Calu3 (cell line): ENCODE results near the gene TFCP2. TPM values are rescaled to one million over a fixed set of nuclear protein-coding genes. Genes with fewer than 3 reads are reported as not detected.
"Not testable (repeated sequence)": the region's sequence is repeated elsewhere in the genome, so short reads cannot be mapped to it uniquely, and the experiment has no call there.

Experiments used
- Bru-seq: library from RNA; stranded (reverse); fragments of 400-500 nt; gene quantifications from one replicate; lab custom pipeline; 2021; lab: Mats Ljungman, UMichigan
- BruChase-seq, 2 experiments: library from RNA; stranded (reverse); fragments of 400-500 nt; gene quantifications; one replicate each; lab custom pipeline; 2021; lab: Mats Ljungman, UMichigan
- BruUV-seq: library from RNA; stranded (reverse); fragments of 400-500 nt; replicated peaks from 2 replicates; lab custom pipeline; 2021; lab: Mats Ljungman, UMichigan
- CTCF ChIA-PET: fragments of 300-600 bp; sonication (Branson Sonifier 250); formaldehyde crosslinking; loops from one replicate; lab custom pipeline; 2022; ENCODE audit warnings: antibody characterized with exemption; lab: Charles Lee
- DNase-seq: peaks from one replicate; pipeline ENCODE4 v3.0.0; 2022
- H3K27ac Mint-ChIP-seq: one replicate; pipeline ENCODE4 v1.8.0; 2022; ENCODE audit warnings: mixed read lengths; ENCODE audit not compliant: unreplicated experiment
- H3K27me3 Mint-ChIP-seq: one replicate; pipeline ENCODE4 v1.8.0; 2022; ENCODE audit warnings: mixed read lengths; ENCODE audit not compliant: unreplicated experiment
- H3K36me3 Mint-ChIP-seq: one replicate; pipeline ENCODE4 v1.8.0; 2022; ENCODE audit warnings: mild to moderate bottlenecking, moderate library complexity, mixed read lengths; ENCODE audit not compliant: insufficient read depth, unreplicated experiment
- H3K4me1 Mint-ChIP-seq: one replicate; pipeline ENCODE4 v1.8.0; 2022; ENCODE audit warnings: mild to moderate bottlenecking, low read depth, mixed read lengths; ENCODE audit not compliant: unreplicated experiment
- H3K4me3 Mint-ChIP-seq: one replicate; pipeline ENCODE4 v1.8.0; 2022; ENCODE audit warnings: mild to moderate bottlenecking, low read depth, moderate library complexity, mixed read lengths; ENCODE audit not compliant: unreplicated experiment
- H3K9me3 Mint-ChIP-seq: one replicate; pipeline ENCODE4 v1.8.0; 2022; ENCODE audit warnings: low read depth, mixed read lengths; ENCODE audit not compliant: unreplicated experiment
- CTCF ChIP-seq: fragments of 200-600 bp; IDR thresholded peaks from one replicate; pipeline ENCODE4 v1.8.0; 2022; ENCODE audit warnings: antibody characterized with exemption; ENCODE audit not compliant: unreplicated experiment
- intact Hi-C: fragments of 100-400 bp; cut with micrococcal nuclease; formaldehyde crosslinking; loops from one replicate; pipeline ENCODE4 v1.10.0; 2022; ENCODE audit not compliant: unreplicated experiment
- long read RNA-seq: library from polyadenylated mRNA; stranded (forward); transcript quantifications from one replicate; pipeline ENCODE4 v2.0.0, GENCODE V29; 2022
- total RNA-seq: library from RNA; stranded (reverse); gene quantifications from 2 replicates; pipeline ENCODE4 v1.2.3, GENCODE V29; 2022

Gene TFCP2
- 19.3 and 19.6 TPM in 2 replicates for total RNA-seq
- percentile 74 among the genes with signal in this experiment for Bru-seq, nascent RNA
- BruChase-seq, experiment 1, labeled RNA remaining after a 6-hour chase: percentile 81 among the genes with signal in this experiment
- BruChase-seq, experiment 2, labeled RNA remaining after a 2-hour chase: percentile 83 among the genes with signal in this experiment
- long read RNA-seq, transcript TFCP2-201 (15 exons, 3,546 nt): major isoform, 6 of 11 reads
- long read RNA-seq, partial matches to known transcripts: 2 of 11 reads
- long read RNA-seq, other reads (novel, unspliced or antisense): 3 of 11 reads

- Mint-ChIP-seq H3K9me3 (no peaks in the 10 kb centered on the region), H3K36me3 (no peaks in the 10 kb centered on the region), H3K27ac (no peak within 1 kb of the TSS), H3K4me3 (no peak within 1 kb of the TSS), H3K4me1 (no peaks in the 10 kb centered on the region), H3K27me3 (no peaks in the 10 kb centered on the region)
- CTCF ChIA-PET: interaction anchor here (1.2 kb wide), 1 partner anchor 168 kb away, joined by 3 read pairs; no protein-coding TSS in a partner anchor
- no peak for TF ChIP-seq CTCF
- DNase-seq: peak; percentile 91
- intact Hi-C loops: no loop called here
- TSS peak; percentile 94 for BruUV-seq
These were observed at the start of gene TFCP2 for GRCh38 chr12:51172515-51173431. Gene TFCP2, minus strand, starts transcription at chr12:51173135. Its CDS starts 713 bp downstream, at chr12:51172422.

- Mint-ChIP-seq H3K4me1 (peaks cover 16% of the 10 kb centered on the region), H3K9me3 (no peaks in the 10 kb centered on the region), H3K27me3 (no peaks in the 10 kb centered on the region), H3K36me3 (peaks cover 11% of the 10 kb centered on the region), H3K27ac (no peak overlapping the region), H3K4me3 (peak overlapping the region; percentile 41)
- intact Hi-C loops: no loop called here
- CTCF ChIA-PET: interaction anchor here (0.6 kb wide), 1 partner anchor 125 kb away, joined by 3 read pairs; no protein-coding TSS in a partner anchor
- TF ChIP-seq CTCF: no peak
- BruUV-seq: no TSS peak
- peak; percentile 20 for DNase-seq
These were observed 49.5 kb upstream of the TFCP2 start for GRCh38 chr12:51222461-51222860.

DNA sequence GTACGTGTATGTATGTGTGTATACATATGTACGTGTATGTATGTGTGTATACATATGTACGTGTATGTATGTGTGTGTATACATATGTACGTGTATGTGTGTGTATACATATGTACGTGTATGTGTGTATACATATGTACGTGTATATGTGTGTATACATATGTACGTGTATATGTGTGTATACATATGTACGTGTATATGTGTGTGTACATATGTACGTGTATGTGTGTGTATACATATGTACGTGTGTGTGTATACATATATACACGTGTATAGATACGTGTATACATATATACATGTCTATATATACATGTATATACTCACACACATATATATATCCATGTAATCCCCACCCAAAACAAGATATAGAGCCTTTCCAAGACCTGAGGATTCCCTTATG lies 46.9 kb upstream of the TFCP2 start:
- intact Hi-C loops, DNase-seq, BruUV-seq, H3K4me3 Mint-ChIP-seq, CTCF ChIA-PET, H3K27ac Mint-ChIP-seq, H3K9me3 Mint-ChIP-seq, H3K27me3 Mint-ChIP-seq: not testable (repeated sequence)
- peaks cover 11% of the 10 kb centered on the region for H3K36me3 Mint-ChIP-seq
- peaks cover 16% of the 10 kb centered on the region for H3K4me1 Mint-ChIP-seq

- H3K27me3 Mint-ChIP-seq: no peaks in the 10 kb centered on the region
- no peak for DNase-seq
- intact Hi-C loops: no loop called here
- peaks cover 16% of the 10 kb centered on the region for H3K4me1 Mint-ChIP-seq
- TF ChIP-seq CTCF: no peak
- no peaks in the 10 kb centered on the region for H3K9me3 Mint-ChIP-seq
- peaks cover 11% of the 10 kb centered on the region for H3K36me3 Mint-ChIP-seq
- CTCF ChIA-PET: no interaction called here
- peak overlapping the region; percentile 69 for H3K4me3 Mint-ChIP-seq
- TSS peak; percentile 47 for BruUV-seq
- no peak overlapping the region for H3K27ac Mint-ChIP-seq
These were observed 46.4 kb upstream of the TFCP2 start for GRCh38 chr12:51219322-51219721.
